H1 (cell line): ENCODE data around the gene RPS13. TPM values are rescaled to one million over a fixed set of nuclear protein-coding genes. Genes with fewer than 3 reads are reported as not detected.

Experiments used
- SIX5 ChIP-seq: IDR thresholded peaks from 2 replicates; pipeline ENCODE4 v1.6.1; 2011; ENCODE audit warnings: mild to moderate bottlenecking, low read depth, low read length
- polyA plus RNA-seq, 7 experiments: library from polyadenylated mRNA; depleted of rRNA in 3 of 7; stranded (reverse) in 5 of 7; unstranded in 2 of 7; fragments of >200 nt in 5 of 7; fragments of 200-250 nt in 2 of 7; gene quantifications; 1 replicate in 5 of 7; 2 replicates in 1 of 7; 4 replicates in 1 of 7; pipeline versions ENCODE4 v1.2.1 to v1.2.3, GENCODE V29; 2011 to 2013; ENCODE audit warnings: missing spikeins in 2 of 7, mixed read lengths in 2 of 7
- total RNA-seq: library from RNA; stranded (reverse); fragmentation: NEBNext Ultra II Directional; extraction: Animal tissue kit (Norgen Biotek cat#: 25700); gene quantifications from 2 replicates; pipeline ENCODE4 v1.2.1, GENCODE V29; 2021
- TF ChIP-seq, protein P1 (sequence below): fragments of 300-600 bp; sonication (generic); IDR thresholded peaks from 2 replicates; pipeline ENCODE4 v1.7.1; 2012; ENCODE audit warnings: low read length, moderate library complexity, mild to moderate bottlenecking, inconsistent platforms; ENCODE audit not compliant: insufficient replicate concordance

The RPS13 gene
- total and polyA plus RNA-seq, 2 of the 8 experiments (the other 6 are each of a cell fraction or from before 2014, with no cell fraction given), result 1,336 to 2,270 TPM

DNA sequence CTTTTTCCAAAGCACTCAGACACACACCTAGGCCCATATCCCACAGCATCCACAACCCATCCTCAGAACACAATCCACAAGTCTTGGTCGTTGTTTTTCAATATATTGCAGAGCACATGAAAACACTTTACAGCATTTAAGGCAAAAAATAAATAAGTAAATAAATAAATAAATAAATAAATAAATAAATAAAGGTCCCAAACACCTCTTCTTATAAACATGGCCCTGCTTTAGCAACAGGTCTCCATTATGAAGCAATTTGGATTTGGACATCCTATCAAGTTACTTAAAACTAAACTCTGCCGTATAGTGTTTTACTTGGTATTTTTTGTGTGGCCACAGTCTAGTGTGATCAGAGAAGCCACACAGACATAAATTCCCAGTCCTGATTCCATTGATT, 52.5 kb downstream of the RPS13 start (continued):
- TF ChIP-seq, protein P1, sequence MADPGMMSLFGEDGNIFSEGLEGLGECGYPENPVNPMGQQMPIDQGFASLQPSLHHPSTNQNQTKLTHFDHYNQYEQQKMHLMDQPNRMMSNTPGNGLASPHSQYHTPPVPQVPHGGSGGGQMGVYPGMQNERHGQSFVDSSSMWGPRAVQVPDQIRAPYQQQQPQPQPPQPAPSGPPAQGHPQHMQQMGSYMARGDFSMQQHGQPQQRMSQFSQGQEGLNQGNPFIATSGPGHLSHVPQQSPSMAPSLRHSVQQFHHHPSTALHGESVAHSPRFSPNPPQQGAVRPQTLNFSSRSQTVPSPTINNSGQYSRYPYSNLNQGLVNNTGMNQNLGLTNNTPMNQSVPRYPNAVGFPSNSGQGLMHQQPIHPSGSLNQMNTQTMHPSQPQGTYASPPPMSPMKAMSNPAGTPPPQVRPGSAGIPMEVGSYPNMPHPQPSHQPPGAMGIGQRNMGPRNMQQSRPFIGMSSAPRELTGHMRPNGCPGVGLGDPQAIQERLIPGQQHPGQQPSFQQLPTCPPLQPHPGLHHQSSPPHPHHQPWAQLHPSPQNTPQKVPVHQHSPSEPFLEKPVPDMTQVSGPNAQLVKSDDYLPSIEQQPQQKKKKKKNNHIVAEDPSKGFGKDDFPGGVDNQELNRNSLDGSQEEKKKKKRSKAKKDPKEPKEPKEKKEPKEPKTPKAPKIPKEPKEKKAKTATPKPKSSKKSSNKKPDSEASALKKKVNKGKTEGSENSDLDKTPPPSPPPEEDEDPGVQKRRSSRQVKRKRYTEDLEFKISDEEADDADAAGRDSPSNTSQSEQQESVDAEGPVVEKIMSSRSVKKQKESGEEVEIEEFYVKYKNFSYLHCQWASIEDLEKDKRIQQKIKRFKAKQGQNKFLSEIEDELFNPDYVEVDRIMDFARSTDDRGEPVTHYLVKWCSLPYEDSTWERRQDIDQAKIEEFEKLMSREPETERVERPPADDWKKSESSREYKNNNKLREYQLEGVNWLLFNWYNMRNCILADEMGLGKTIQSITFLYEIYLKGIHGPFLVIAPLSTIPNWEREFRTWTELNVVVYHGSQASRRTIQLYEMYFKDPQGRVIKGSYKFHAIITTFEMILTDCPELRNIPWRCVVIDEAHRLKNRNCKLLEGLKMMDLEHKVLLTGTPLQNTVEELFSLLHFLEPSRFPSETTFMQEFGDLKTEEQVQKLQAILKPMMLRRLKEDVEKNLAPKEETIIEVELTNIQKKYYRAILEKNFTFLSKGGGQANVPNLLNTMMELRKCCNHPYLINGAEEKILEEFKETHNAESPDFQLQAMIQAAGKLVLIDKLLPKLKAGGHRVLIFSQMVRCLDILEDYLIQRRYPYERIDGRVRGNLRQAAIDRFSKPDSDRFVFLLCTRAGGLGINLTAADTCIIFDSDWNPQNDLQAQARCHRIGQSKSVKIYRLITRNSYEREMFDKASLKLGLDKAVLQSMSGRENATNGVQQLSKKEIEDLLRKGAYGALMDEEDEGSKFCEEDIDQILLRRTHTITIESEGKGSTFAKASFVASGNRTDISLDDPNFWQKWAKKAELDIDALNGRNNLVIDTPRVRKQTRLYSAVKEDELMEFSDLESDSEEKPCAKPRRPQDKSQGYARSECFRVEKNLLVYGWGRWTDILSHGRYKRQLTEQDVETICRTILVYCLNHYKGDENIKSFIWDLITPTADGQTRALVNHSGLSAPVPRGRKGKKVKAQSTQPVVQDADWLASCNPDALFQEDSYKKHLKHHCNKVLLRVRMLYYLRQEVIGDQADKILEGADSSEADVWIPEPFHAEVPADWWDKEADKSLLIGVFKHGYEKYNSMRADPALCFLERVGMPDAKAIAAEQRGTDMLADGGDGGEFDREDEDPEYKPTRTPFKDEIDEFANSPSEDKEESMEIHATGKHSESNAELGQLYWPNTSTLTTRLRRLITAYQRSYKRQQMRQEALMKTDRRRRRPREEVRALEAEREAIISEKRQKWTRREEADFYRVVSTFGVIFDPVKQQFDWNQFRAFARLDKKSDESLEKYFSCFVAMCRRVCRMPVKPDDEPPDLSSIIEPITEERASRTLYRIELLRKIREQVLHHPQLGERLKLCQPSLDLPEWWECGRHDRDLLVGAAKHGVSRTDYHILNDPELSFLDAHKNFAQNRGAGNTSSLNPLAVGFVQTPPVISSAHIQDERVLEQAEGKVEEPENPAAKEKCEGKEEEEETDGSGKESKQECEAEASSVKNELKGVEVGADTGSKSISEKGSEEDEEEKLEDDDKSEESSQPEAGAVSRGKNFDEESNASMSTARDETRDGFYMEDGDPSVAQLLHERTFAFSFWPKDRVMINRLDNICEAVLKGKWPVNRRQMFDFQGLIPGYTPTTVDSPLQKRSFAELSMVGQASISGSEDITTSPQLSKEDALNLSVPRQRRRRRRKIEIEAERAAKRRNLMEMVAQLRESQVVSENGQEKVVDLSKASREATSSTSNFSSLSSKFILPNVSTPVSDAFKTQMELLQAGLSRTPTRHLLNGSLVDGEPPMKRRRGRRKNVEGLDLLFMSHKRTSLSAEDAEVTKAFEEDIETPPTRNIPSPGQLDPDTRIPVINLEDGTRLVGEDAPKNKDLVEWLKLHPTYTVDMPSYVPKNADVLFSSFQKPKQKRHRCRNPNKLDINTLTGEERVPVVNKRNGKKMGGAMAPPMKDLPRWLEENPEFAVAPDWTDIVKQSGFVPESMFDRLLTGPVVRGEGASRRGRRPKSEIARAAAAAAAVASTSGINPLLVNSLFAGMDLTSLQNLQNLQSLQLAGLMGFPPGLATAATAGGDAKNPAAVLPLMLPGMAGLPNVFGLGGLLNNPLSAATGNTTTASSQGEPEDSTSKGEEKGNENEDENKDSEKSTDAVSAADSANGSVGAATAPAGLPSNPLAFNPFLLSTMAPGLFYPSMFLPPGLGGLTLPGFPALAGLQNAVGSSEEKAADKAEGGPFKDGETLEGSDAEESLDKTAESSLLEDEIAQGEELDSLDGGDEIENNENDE, result no peak
- no peak for TF ChIP-seq SIX5
